HCT116 (cell line): ENCODE results near the gene AXIN1. TPM values are rescaled to one million over a fixed set of nuclear protein-coding genes. Genes with fewer than 3 reads are reported as not detected.

ENCODE experiments used
- ATAC-seq: fragments of 200-7000 bp; cut with Tn5 transposase; 2 replicates; pipeline ENCODE4 v1.9.1; 2020; ENCODE audit warnings: mild to moderate bottlenecking, moderate library complexity
- BruUV-seq: library from RNA; stranded (reverse); fragments of 400-500 nt; replicated peaks from 2 replicates; lab custom pipeline; 2021; lab: Mats Ljungman, UMichigan
- CTCF ChIA-PET: fragments of 300-600 bp; sonication (Branson Sonifier 250); formaldehyde crosslinking; loops from one replicate; lab custom pipeline; 2021; ENCODE audit warnings: antibody characterized with exemption; lab: Charles Lee
- POLR2A ChIA-PET: fragments of 300-600, 350-600 bp; sonication (Branson Sonifier 250); formaldehyde crosslinking; loops from one replicate; lab custom pipeline; 2021; ENCODE audit warnings: antibody characterized with exemption; lab: Charles Lee
- RAD21 ChIA-PET, 2 experiments: fragments of 300-600 bp; sonication (Branson Sonifier 250); formaldehyde crosslinking; loops; one replicate each; lab custom pipeline; 2023; ENCODE audit warnings: low total read pairs in 2 of 2; ENCODE audit not compliant: uncharacterized antibody in 2 of 2, unreplicated experiment in 2 of 2, low non-redundant PET in 1 of 2; lab: Charles Lee
- DNase-seq: peaks from one replicate; pipeline ENCODE4 v3.0.0-alpha.2; 2010; ENCODE audit warnings: low read depth, low spot score
- H2AFZ ChIP-seq: fragments of 200-600 bp; shearing (Covaris generic), sonication (generic); 2 replicates; pipeline ENCODE4 v1.6.1; 2017; ENCODE audit warnings: low read depth, mixed run types, mixed read lengths, antibody characterized with exemption, low read length; ENCODE audit not compliant: poor library complexity, severe bottlenecking
- H3K27ac ChIP-seq: 2 replicates; pipeline ENCODE4 v1.5.1; 2012; ENCODE audit warnings: low read depth, low read length
- H3K27me3 ChIP-seq: fragments of 200-600 bp; sonication (generic); 2 replicates; pipeline ENCODE4 v1.6.1; 2016; ENCODE audit warnings: mixed run types, low read length, mixed read lengths; ENCODE audit not compliant: insufficient read depth
- H3K36me3 ChIP-seq, 2 experiments: fragments of 200-500 bp in 1 of 2; fragments of 200-600 bp in 1 of 2; sonication (Bioruptor generic) in 1 of 2; sonication (generic) in 1 of 2; 2 replicates each; pipeline versions ENCODE4 v1.5.1 to v1.6.1; 2014 to 2016; ENCODE audit warnings: low read length in 2 of 2, inconsistent platforms in 1 of 2, mixed read lengths in 1 of 2, mixed run types in 1 of 2; ENCODE audit not compliant: insufficient read depth in 2 of 2, control insufficient read depth in 1 of 2
- H3K4me1 ChIP-seq, 2 experiments: fragments of 200-600 bp in 1 of 2; sonication (generic) in 1 of 2; 2 replicates each; pipeline versions ENCODE4 v1.5.1 to v1.6.1; 2012 to 2017; ENCODE audit warnings: low read length in 2 of 2, inconsistent platforms in 1 of 2, mild to moderate bottlenecking in 1 of 2, mixed read lengths in 1 of 2, mixed run types in 1 of 2, moderate library complexity in 1 of 2; ENCODE audit not compliant: insufficient read depth in 2 of 2, control insufficient read depth in 1 of 2
- H3K4me2 ChIP-seq: fragments of 200-600 bp; sonication (generic); 2 replicates; pipeline ENCODE4 v1.6.1; 2017; ENCODE audit warnings: mixed run types, low read length, mixed read lengths
- H3K4me3 ChIP-seq, 2 experiments: fragments of 200-600 bp in 1 of 2; sonication (generic) in 1 of 2; replicated peaks in 1 of 2; 2 replicates each; pipeline ENCODE4 v1.5.1; 2011 to 2016; ENCODE audit warnings: low read length in 2 of 2, control low read depth in 1 of 2, low read depth in 1 of 2, mild to moderate bottlenecking in 1 of 2, mixed read lengths in 1 of 2, mixed run types in 1 of 2
- H3K79me2 ChIP-seq: fragments of 200-600 bp; sonication (generic); 2 replicates; pipeline ENCODE4 v1.6.1; 2017; ENCODE audit warnings: mild to moderate bottlenecking, mixed run types, low read length, moderate library complexity, mixed read lengths; ENCODE audit not compliant: insufficient read depth
- H3K9ac ChIP-seq: fragments of 200-600 bp; sonication (generic); 2 replicates; pipeline ENCODE4 v1.6.1; 2016; ENCODE audit warnings: low read length, mixed read lengths
- H3K9me2 ChIP-seq: fragments of 200-600 bp; sonication (generic), shearing (Covaris generic); 2 replicates; pipeline ENCODE4 v1.6.1; 2017; ENCODE audit warnings: mixed run types, mild to moderate bottlenecking, moderate library complexity; ENCODE audit not compliant: insufficient read depth
- H3K9me3 ChIP-seq, 2 experiments: fragments of 200-500 bp in 1 of 2; fragments of 200-600 bp in 1 of 2; sonication (Bioruptor generic) in 1 of 2; sonication (generic) in 1 of 2; 2 replicates each; pipeline ENCODE4 v1.6.1; 2014 to 2017; ENCODE audit warnings: low read length in 2 of 2, mixed read lengths in 2 of 2, inconsistent platforms in 1 of 2, low read depth in 1 of 2, mild to moderate bottlenecking in 1 of 2, mixed run types in 1 of 2, moderate library complexity in 1 of 2; ENCODE audit not compliant: control insufficient read depth in 1 of 2, insufficient read depth in 1 of 2
- H4K20me1 ChIP-seq: fragments of 200-600 bp; sonication (generic), shearing (Covaris generic); 2 replicates; pipeline ENCODE4 v1.6.1; 2017; ENCODE audit warnings: mixed run types, mild to moderate bottlenecking, moderate library complexity; ENCODE audit not compliant: insufficient read depth
- ATF3 ChIP-seq: IDR thresholded peaks from 2 replicates; pipeline ENCODE4 v1.6.1; 2012
- CTCF ChIP-seq, 3 experiments: fragments of 200-600 bp in 1 of 3; sonication (generic) in 1 of 3; IDR thresholded peaks in 2 of 3; conservative IDR thresholded peaks in 1 of 3; 2 replicates each; pipeline ENCODE4 v1.5.1; 2012 to 2017; ENCODE audit warnings: low read depth in 2 of 3, low read length in 2 of 3, antibody characterized with exemption in 1 of 3, borderline replicate concordance in 1 of 3, control low read depth in 1 of 3, mild to moderate bottlenecking in 1 of 3, mixed read lengths in 1 of 3, mixed run types in 1 of 3, moderate library complexity in 1 of 3; ENCODE audit not compliant: insufficient read depth in 1 of 3
- EZH2phosphoT487 ChIP-seq: fragments of 200-600 bp; IDR thresholded peaks from 2 replicates; pipeline ENCODE4 v1.6.1; 2018; ENCODE audit warnings: antibody characterized with exemption, borderline replicate concordance
- FOSL1 ChIP-seq: IDR thresholded peaks from 2 replicates; pipeline ENCODE4 v1.6.1; 2012; ENCODE audit warnings: low read depth
- POLR2AphosphoS5 ChIP-seq: IDR thresholded peaks from 2 replicates; pipeline ENCODE4 v1.6.1; 2011; ENCODE audit warnings: mild to moderate bottlenecking, low read depth, low read length, moderate library complexity
- REST ChIP-seq: IDR thresholded peaks from 2 replicates; pipeline ENCODE4 v1.6.1; 2012; ENCODE audit warnings: low read depth
- SRF ChIP-seq: IDR thresholded peaks from 2 replicates; pipeline ENCODE4 v1.6.1; 2012; ENCODE audit warnings: low read depth
- ZNF274 ChIP-seq: fragments of 200-500 bp; sonication (Bioruptor generic); IDR thresholded peaks from 2 replicates; pipeline ENCODE4 v1.6.1; 2014; ENCODE audit warnings: mild to moderate bottlenecking, low read depth, low read length, inconsistent platforms
- intact Hi-C: fragments of 100-400 bp; cut with micrococcal nuclease; formaldehyde crosslinking; loops from 2 replicates; pipeline ENCODE4 v1.10.0; 2022
- total RNA-seq: library from RNA; stranded (reverse); gene quantifications from one replicate; pipeline ENCODE4 v1.2.1, GENCODE V29; 2021; ENCODE audit not compliant: unreplicated experiment

AXIN1 gene
- total RNA-seq, 1 experiment from 2014 or later = 20.2 TPM

GRCh38 chr16:281660-282255 lies 70.8 kb downstream of the AXIN1 start:
- Histone ChIP-seq H3K9ac (no peak overlapping the region), H3K9me2 (no peaks in the 10 kb centered on the region), H3K9me3 (no peaks in the 10 kb centered on the region), H3K4me2 (no peak overlapping the region), H3K4me3 (no peak overlapping the region), H3K4me1 (no peaks in the 10 kb centered on the region), H3K27ac (no peak overlapping the region), H2AFZ (no peak overlapping the region), H3K36me3 (no peaks in the 10 kb centered on the region), H4K20me1 (no peaks in the 10 kb centered on the region), H3K79me2 (no peaks in the 10 kb centered on the region), H3K27me3 (no peaks in the 10 kb centered on the region)
- ATAC-seq (no peak), DNase-seq (no peak)
- no peak for TF ChIP-seq CTCF (IDR thresholded peaks at IDR 0.05 in 2 of 3, conservative IDR thresholded peaks at IDR 0.05 in 1 of 3; ENCODE audit: borderline replicate concordance in 1 of 3, insufficient read depth in 1 of 3, low read depth in 2 of 3, low read length in 2 of 3)
- TF ChIP-seq ZNF274 = no peak
- RAD21 ChIA-PET = no interaction called here
- BruUV-seq = no TSS peak
- CTCF ChIA-PET = no interaction called here
- intact Hi-C loops = no loop called here
- POLR2A ChIA-PET = no interaction called here

- no peak for ATAC-seq
- no TSS peak for BruUV-seq
- Histone ChIP-seq H3K27ac (no peak overlapping the region), H3K9ac (no peak overlapping the region), H2AFZ (no peak overlapping the region), H3K4me3 (no peak overlapping the region), H3K27me3 (no peaks in the 10 kb centered on the region), H4K20me1 (no peaks in the 10 kb centered on the region), H3K9me2 (no peaks in the 10 kb centered on the region), H3K9me3 (no peaks in the 10 kb centered on the region), H3K4me2 (no peak overlapping the region), H3K79me2 (no peaks in the 10 kb centered on the region), H3K4me1 (no peaks in the 10 kb centered on the region), H3K36me3 (no peaks in the 10 kb centered on the region)
- CTCF ChIA-PET = no interaction called here
- intact Hi-C loops = no loop called here
- no peak for DNase-seq
- POLR2A ChIA-PET = no interaction called here
- RAD21 ChIA-PET = no interaction called here
- TF ChIP-seq ZNF274 (no peak), CTCF (IDR thresholded peaks at IDR 0.05 in 2 of 3, conservative IDR thresholded peaks at IDR 0.05 in 1 of 3; ENCODE audit: borderline replicate concordance in 1 of 3, insufficient read depth in 1 of 3, low read depth in 2 of 3, low read length in 2 of 3) (no peak), POLR2AphosphoS5 (no peak), EZH2phosphoT487 (no peak), FOSL1 (no peak), ATF3 (no peak), SRF (no peak), REST (no peak)
Measured at GRCh38 chr16:280991-281659, 71.4 kb downstream of the AXIN1 start.
